Measurements from ENCODE around the gene RERE. TPM values are rescaled to one million over a fixed set of nuclear protein-coding genes. Genes with fewer than 3 reads are reported as not detected.
A peak's percentile ranks its signal among the peaks of the same experiment; 100 is the strongest.

Gene RERE
- total RNA-seq, 1 donor from 2014 or later = 76.8 TPM

DNA sequence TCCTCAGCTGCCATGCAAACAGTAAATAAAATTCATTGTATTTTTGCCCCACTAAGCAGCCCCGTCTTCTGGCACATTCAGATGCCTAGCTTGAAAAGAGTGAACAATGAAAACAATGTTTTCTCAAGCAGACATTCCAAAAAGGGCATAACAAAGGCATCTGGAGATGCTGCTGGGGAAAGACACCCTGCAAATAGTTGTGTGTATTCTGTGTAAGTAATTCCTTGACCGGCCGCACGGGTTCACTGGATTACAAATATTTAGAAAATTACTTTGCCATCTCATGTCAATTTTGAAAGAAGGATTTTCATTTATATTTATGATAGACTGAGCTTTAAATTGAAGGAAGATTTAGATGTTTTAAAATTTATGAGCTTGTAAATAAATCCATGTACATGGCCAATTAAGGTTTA lies 357.3 kb downstream of the RERE start:
- no peaks in the 10 kb centered on the region for H3K27me3 Mint-ChIP-seq (ENCODE audit: unreplicated experiment)
- H3K4me3 Mint-ChIP-seq (ENCODE audit: unreplicated experiment) = no peak overlapping the region
- peak overlapping the region; percentile 6 for H3K27ac Mint-ChIP-seq (ENCODE audit: unreplicated experiment)
- peak; percentile 48 for TF ChIP-seq CTCF (IDR thresholded peaks at IDR 0.05)
- peaks cover 77% of the 10 kb centered on the region for H3K4me1 Mint-ChIP-seq (ENCODE audit: unreplicated experiment)
- DNase-seq (ENCODE audit: extremely low spot score, unreplicated experiment) = no peak
- H3K9me3 Mint-ChIP-seq (ENCODE audit: unreplicated experiment) = no peaks in the 10 kb centered on the region
- peaks cover 5% of the 10 kb centered on the region for H3K36me3 Mint-ChIP-seq (ENCODE audit: unreplicated experiment)

GRCh38 chr1:8458607-8459006 lies 358.8 kb downstream of the RERE start:
- Mint-ChIP-seq H3K27ac (ENCODE audit: unreplicated experiment) (no peak overlapping the region), H3K36me3 (ENCODE audit: unreplicated experiment) (peaks cover 5% of the 10 kb centered on the region), H3K4me1 (ENCODE audit: unreplicated experiment) (peaks cover 66% of the 10 kb centered on the region), H3K27me3 (ENCODE audit: unreplicated experiment) (no peaks in the 10 kb centered on the region), H3K4me3 (ENCODE audit: unreplicated experiment) (no peak overlapping the region), H3K9me3 (ENCODE audit: unreplicated experiment) (no peaks in the 10 kb centered on the region)
- DNase-seq (ENCODE audit: extremely low spot score, unreplicated experiment) = no peak
- no peak for TF ChIP-seq CTCF (IDR thresholded peaks at IDR 0.05)

- no peak for TF ChIP-seq CTCF (IDR thresholded peaks at IDR 0.05)
- Mint-ChIP-seq H3K4me1 (ENCODE audit: unreplicated experiment) (peaks cover 59% of the 10 kb centered on the region), H3K27ac (ENCODE audit: unreplicated experiment) (no peak overlapping the region), H3K9me3 (ENCODE audit: unreplicated experiment) (no peaks in the 10 kb centered on the region), H3K4me3 (ENCODE audit: unreplicated experiment) (no peak overlapping the region), H3K27me3 (ENCODE audit: unreplicated experiment) (no peaks in the 10 kb centered on the region), H3K36me3 (ENCODE audit: unreplicated experiment) (peaks cover 5% of the 10 kb centered on the region)
- no peak for DNase-seq (ENCODE audit: extremely low spot score, unreplicated experiment)
Observed at GRCh38 chr1:8457760-8458381, 359.6 kb downstream of the RERE start.

GRCh38 chr1:8456991-8457390 lies 360.4 kb downstream of the RERE start:
- no peaks in the 10 kb centered on the region for H3K27me3 Mint-ChIP-seq (ENCODE audit: unreplicated experiment)
- H3K4me1 Mint-ChIP-seq (ENCODE audit: unreplicated experiment) = peaks cover 51% of the 10 kb centered on the region
- H3K36me3 Mint-ChIP-seq (ENCODE audit: unreplicated experiment) = peaks cover 5% of the 10 kb centered on the region
- TF ChIP-seq CTCF (IDR thresholded peaks at IDR 0.05) = no peak
- no peak overlapping the region for H3K4me3 Mint-ChIP-seq (ENCODE audit: unreplicated experiment)
- H3K27ac Mint-ChIP-seq (ENCODE audit: unreplicated experiment) = peak overlapping the region; percentile 84
- no peak for DNase-seq (ENCODE audit: extremely low spot score, unreplicated experiment)
- no peaks in the 10 kb centered on the region for H3K9me3 Mint-ChIP-seq (ENCODE audit: unreplicated experiment)

- peaks cover 48% of the 10 kb centered on the region for H3K4me1 Mint-ChIP-seq (ENCODE audit: unreplicated experiment)
- H3K9me3 Mint-ChIP-seq (ENCODE audit: unreplicated experiment) = no peaks in the 10 kb centered on the region
- peaks cover 5% of the 10 kb centered on the region for H3K36me3 Mint-ChIP-seq (ENCODE audit: unreplicated experiment)
- no peak overlapping the region for H3K4me3 Mint-ChIP-seq (ENCODE audit: unreplicated experiment)
- H3K27me3 Mint-ChIP-seq (ENCODE audit: unreplicated experiment) = no peaks in the 10 kb centered on the region
- peak overlapping the region; percentile 84 for H3K27ac Mint-ChIP-seq (ENCODE audit: unreplicated experiment)
- no peak for DNase-seq (ENCODE audit: extremely low spot score, unreplicated experiment)
- no peak for TF ChIP-seq CTCF (IDR thresholded peaks at IDR 0.05)
Observed at GRCh38 chr1:8456308-8456912, 361.0 kb downstream of the RERE start.
